Measurements from ENCODE around the gene EML6.

GRCh38 chr2:54720563-54720962, 2.9 kb upstream of the EML6 start:
- TF ChIP-seq CTCF (IDR thresholded peaks at IDR 0.05 in 4 of 5, conservative IDR thresholded peaks at IDR 0.05 in 1 of 5) (no peak), POLR2A (IDR thresholded peaks at IDR 0.05) (no peak)

Measured in gastrocnemius medialis (tissue), 4 donors.